Endothelial cell of coronary artery (primary cell): ENCODE results near the gene HUS1. TPM values are rescaled to one million over a fixed set of nuclear protein-coding genes. Genes with fewer than 3 reads are reported as not detected.

ENCODE experiments used
- total RNA-seq: library from RNA; depleted of rRNA; stranded (reverse); fragments of >200 nt; gene quantifications from 2 replicates; pipeline ENCODE4 v1.2.3, GENCODE V29; 2014

Gene HUS1
- 19.6 and 19.8 TPM in 2 replicates for total RNA-seq

GRCh38 chr7:47979145-47979831 is at the start of gene HUS1:
Gene HUS1 (minus strand): TSS chr7:47979615. CDS start chr7:47979519, 96 bp downstream.

GRCh38 chr7:48028938-48029337 is 49.5 kb upstream of the HUS1 start, which contains the start of gene SUN3:
Gene SUN3 (minus strand): TSS chr7:48029107. CDS start chr7:48028938, 169 bp downstream.

GRCh38 chr7:47948141-47948790 is 31.1 kb downstream of the HUS1 start, which contains the start of gene PKD1L1:
Gene PKD1L1 (minus strand): TSS chr7:47948466. CDS start chr7:47948440, 26 bp downstream.

Other genes with a start within 250 kb of the HUS1 start
- gene PKD1L1, start 31.1 kb downstream of the HUS1 start, total RNA-seq = 0.90 and 3.7 TPM in 2 replicates
- not detected in 2 replicates for gene SUN3, start 49.5 kb upstream of the HUS1 start, total RNA-seq
- 0.09 TPM in 1 of 2 replicates, not detected in the other for gene C7orf57, start 55.9 kb upstream of the HUS1 start, total RNA-seq
- 21.9 and 29.1 TPM in 2 replicates for gene UPP1, start 109.7 kb upstream of the HUS1 start, total RNA-seq
- 0.09 TPM in 1 of 2 replicates, not detected in the other for gene ABCA13, start 191.8 kb upstream of the HUS1 start, total RNA-seq